GM12891 (cell line): ENCODE results near the gene FGF14.
A peak's percentile ranks its signal among the peaks of the same experiment; 100 is the strongest.

ENCODE experiments used
- DNase-seq: peaks from one replicate; pipeline ENCODE4 v3.0.0; 2011; ENCODE audit warnings: low spot score; ENCODE audit not compliant: insufficient read length
- FAIRE-seq: peaks from 2 replicates; lab custom pipeline; 2011; peaks lifted over from hg19 to GRCh38; lab: Jason Lieb, UNC
- PAX5 ChIP-seq: IDR thresholded peaks from 2 replicates; pipeline ENCODE4 v1.6.1; 2011; ENCODE audit warnings: low read length, moderate library complexity, mild to moderate bottlenecking; ENCODE audit not compliant: insufficient read depth, severe bottlenecking
- POLR2A ChIP-seq: IDR thresholded peaks from 2 replicates; pipeline ENCODE4 v1.6.1; 2011; ENCODE audit warnings: low read depth, low read length, control low read depth
- POLR2AphosphoS5 ChIP-seq: IDR thresholded peaks from 2 replicates; pipeline ENCODE4 v1.6.1; 2011; ENCODE audit warnings: low read depth, low read length, control low read depth
- POU2F2 ChIP-seq: IDR thresholded peaks from 2 replicates; pipeline ENCODE4 v1.6.1; 2011; ENCODE audit warnings: low read depth, mild to moderate bottlenecking, control low read depth, low read length, moderate library complexity
- SPI1 ChIP-seq: IDR thresholded peaks from 2 replicates; pipeline ENCODE4 v1.6.1; 2011; ENCODE audit warnings: low read depth, low read length, control low read depth
- TAF1 ChIP-seq: IDR thresholded peaks from 2 replicates; pipeline ENCODE4 v1.6.1; 2011; ENCODE audit warnings: low read depth, low read length, control low read depth

Gene FGF14

GRCh38 chr13:101919541-101920181 lies 482.2 kb downstream of the FGF14 start:
- TF ChIP-seq POLR2AphosphoS5 (no peak), SPI1 (no peak), TAF1 (no peak), POLR2A (no peak), POU2F2 (no peak), PAX5 (no peak)
- FAIRE-seq = no peak
- no peak for DNase-seq

DNA sequence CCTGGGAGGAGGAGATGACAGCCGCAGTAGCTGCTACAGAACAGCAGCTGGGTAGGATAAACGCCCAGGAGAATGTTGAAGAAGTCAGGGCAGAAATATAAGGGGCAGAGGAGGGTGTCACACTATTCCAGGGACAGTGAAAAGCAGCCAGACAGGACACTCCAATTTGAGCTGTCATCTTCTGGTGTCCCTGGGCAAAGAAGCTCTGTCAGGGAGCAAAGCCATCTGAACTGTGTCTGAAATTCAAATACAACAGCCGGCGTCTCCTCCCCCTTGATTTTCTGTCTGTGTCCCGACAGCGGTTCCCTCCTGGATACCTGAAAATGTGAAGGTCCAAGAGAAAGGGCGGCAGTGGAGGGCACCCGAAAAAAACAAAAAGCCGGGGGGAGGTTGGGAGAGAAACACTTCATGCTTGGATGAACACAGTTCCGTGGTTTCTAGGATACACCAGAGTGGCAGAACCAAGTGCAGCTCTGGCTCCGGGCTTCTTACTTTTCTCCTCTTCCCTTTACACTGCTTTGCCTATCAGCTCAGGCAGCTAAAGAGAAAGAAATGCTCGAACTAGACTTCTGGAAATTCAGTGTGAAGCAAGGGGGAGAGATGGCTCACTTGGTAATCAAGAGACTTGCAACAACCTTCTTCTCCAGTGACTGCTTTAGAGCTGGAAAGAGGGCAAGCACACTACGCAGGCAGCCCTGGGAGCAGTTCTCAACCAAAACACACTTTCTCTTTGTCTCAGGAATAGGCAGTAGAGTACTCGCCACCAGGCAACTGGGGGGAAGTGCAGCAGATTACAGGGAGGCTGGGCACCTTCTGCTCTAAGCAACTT lies 483.8 kb downstream of the FGF14 start:
- DNase-seq (no peak), FAIRE-seq (no peak)
- TF ChIP-seq PAX5 = no peak
- no peak for TF ChIP-seq TAF1
- no peak for TF ChIP-seq POU2F2
- TF ChIP-seq POLR2A = no peak
- no peak for TF ChIP-seq SPI1
- TF ChIP-seq POLR2AphosphoS5 = no peak

GRCh38 chr13:101917475-101917810 lies 484.4 kb downstream of the FGF14 start:
- FAIRE-seq (no peak), DNase-seq (no peak)
- TF ChIP-seq TAF1 (no peak), PAX5 (no peak), POU2F2 (no peak), POLR2A (no peak), SPI1 (no peak), POLR2AphosphoS5 (no peak)

GRCh38 chr13:101916775-101917474 lies 484.9 kb downstream of the FGF14 start:
- FAIRE-seq (no peak), DNase-seq (no peak)
- no peak for TF ChIP-seq PAX5
- TF ChIP-seq SPI1 = no peak

DNA sequence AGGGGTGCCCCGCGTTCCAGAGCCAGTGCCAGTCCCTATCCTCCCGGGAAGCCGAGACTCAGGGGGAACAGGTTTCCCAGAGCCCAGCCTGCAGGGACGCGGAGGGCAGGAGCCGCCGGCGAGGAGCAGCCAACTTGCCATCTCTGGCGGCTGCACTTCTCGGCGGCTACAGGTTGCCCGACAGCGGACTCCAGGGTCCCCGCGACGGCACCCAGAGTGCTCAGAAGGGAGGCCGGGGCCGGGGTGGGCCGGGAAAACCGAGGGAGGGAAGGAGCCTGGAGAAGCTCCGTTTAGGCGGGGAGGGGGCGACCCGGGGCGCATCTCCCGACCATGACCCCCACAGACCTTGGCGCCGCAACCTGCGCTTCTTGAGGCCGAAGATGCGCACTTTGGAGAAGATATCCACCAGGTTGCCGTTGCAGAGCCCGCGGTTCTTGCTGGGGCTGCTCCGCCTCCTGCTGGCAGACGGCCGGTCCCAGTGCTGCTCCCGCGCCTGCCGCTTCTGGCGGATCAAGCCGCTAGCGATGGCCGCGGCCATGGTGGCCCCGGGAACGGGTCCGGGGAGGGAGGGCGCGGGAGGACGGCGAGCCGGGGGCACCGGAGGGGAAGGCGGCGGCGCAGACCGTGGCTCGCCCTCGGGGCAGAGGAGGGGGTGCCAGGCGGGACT lies 485.6 kb downstream of the FGF14 start:
- TF ChIP-seq SPI1 (no peak), TAF1 (no peak), POLR2A (no peak), POLR2AphosphoS5 (no peak), POU2F2 (no peak)
- DNase-seq = no peak
- no peak for FAIRE-seq

GRCh38 chr13:101915755-101916107 lies 486.1 kb downstream of the FGF14 start:
- no peak for TF ChIP-seq PAX5
- no peak for TF ChIP-seq TAF1
- TF ChIP-seq POU2F2 = no peak
- TF ChIP-seq POLR2AphosphoS5 = no peak
- TF ChIP-seq POLR2A = no peak
- TF ChIP-seq SPI1 = no peak
- FAIRE-seq = no peak
- DNase-seq = no peak

DNA sequence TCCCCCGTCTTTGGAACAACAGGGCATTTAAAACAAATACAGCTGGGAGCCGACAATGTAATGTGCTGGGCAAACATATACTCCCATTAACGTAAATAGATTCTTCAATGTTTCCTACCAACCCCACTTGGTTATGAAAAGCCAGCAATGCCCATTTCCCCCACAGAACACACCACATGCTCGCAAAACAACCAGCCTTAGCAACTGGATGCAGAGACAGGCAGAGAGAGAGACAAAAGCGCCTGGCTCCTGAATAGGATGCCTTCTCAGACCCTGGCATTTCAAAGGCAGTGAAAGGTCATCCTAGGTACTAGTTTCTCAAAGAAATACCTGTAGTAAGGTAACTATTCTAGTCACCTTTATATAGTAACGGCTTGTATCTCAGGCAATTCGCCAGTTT lies 486.5 kb downstream of the FGF14 start:
- no peak for TF ChIP-seq POLR2AphosphoS5
- TF ChIP-seq POLR2A = no peak
- TF ChIP-seq SPI1 = no peak
- no peak for TF ChIP-seq POU2F2
- no peak for TF ChIP-seq PAX5
- TF ChIP-seq TAF1 = no peak
- FAIRE-seq = no peak
- DNase-seq = no peak

DNA sequence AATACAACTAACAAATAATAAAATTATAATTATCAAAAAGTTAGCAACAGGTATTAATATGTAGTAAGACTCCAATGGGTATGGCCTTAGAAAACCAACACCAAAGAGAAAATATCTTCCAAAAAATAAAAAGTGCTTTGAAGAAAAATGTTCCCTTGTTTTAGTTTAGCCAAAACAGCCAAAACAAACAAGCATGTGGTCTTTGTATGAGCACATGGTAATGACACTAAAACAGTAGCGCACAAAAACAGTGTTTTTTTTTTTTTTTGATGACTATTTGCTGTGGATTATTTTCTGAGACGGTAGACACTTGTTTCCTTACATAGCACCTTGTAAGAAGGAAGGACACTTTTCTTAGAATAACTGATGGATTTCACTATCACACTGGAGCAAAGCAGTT lies 490.1 kb downstream of the FGF14 start:
- FAIRE-seq = no peak
- no peak for DNase-seq

DNA sequence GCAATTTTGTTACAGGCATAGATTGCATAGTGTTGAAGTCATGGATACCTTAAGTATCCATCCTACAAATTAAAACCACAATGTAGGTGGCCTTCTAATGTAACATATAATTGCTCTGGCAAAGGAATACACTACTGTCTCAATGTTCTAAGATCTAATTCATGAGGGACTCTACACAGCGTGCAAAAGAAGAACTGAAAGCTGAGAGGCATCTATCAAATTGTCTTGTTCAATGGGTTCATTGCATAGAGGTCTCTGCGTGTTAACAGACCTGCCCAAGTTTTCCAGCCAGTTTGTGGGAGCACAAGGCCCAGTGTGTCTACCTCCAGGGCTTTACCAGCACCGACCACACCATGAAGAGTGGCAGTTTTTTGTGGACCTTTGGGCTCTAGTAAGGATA lies 498.0 kb downstream of the FGF14 start:
- TF ChIP-seq POLR2A (no peak), SPI1 (peak; percentile 50), POLR2AphosphoS5 (no peak), POU2F2 (no peak)
- no peak for DNase-seq
- no peak for FAIRE-seq

More for the DNA sequence above, 490.1 kb downstream of the FGF14 start:
- TF ChIP-seq POU2F2 (no peak), POLR2A (no peak)

- DNase-seq (no peak), FAIRE-seq (no peak)
- TF ChIP-seq POU2F2 (no peak), SPI1 (no peak), PAX5 (no peak), POLR2AphosphoS5 (no peak), POLR2A (no peak), TAF1 (no peak)
Observed at GRCh38 chr13:101898676-101899075, 503.2 kb downstream of the FGF14 start.
